ENCODE results near the gene GALNT2.

The GALNT2 gene

GRCh38 chr1:230286166-230286889, 219.3 kb downstream of the GALNT2 start:
- no peak for DNase-seq

GRCh38 chr1:230286890-230287269, 219.8 kb downstream of the GALNT2 start:
- no peak for DNase-seq

GRCh38 chr1:230287674-230288315, 220.8 kb downstream of the GALNT2 start:
- no peak for DNase-seq

GRCh38 chr1:230288641-230289349, 221.8 kb downstream of the GALNT2 start:
- DNase-seq = no peak

GRCh38 chr1:230289350-230289644, 222.3 kb downstream of the GALNT2 start:
- no peak for DNase-seq

- no peak for DNase-seq
These were observed 224.9 kb downstream of the GALNT2 start for GRCh38 chr1:230291731-230292620.

GRCh38 chr1:230292689-230293389, 225.8 kb downstream of the GALNT2 start:
- DNase-seq = no peak

- DNase-seq = no peak
These were observed 226.3 kb downstream of the GALNT2 start for GRCh38 chr1:230293390-230293700.

- no peak for DNase-seq
These were observed 228.3 kb downstream of the GALNT2 start for GRCh38 chr1:230295367-230295766.

GRCh38 chr1:230299191-230300006, 232.4 kb downstream of the GALNT2 start:
- DNase-seq = no peak

- no peak for DNase-seq
These were observed 233.6 kb downstream of the GALNT2 start for GRCh38 chr1:230300322-230301301.

GRCh38 chr1:230301322-230301721, 234.3 kb downstream of the GALNT2 start:
- DNase-seq = no peak

- no peak for DNase-seq
These were observed 234.8 kb downstream of the GALNT2 start for GRCh38 chr1:230301822-230302221.

GRCh38 chr1:230303069-230303468, 236.0 kb downstream of the GALNT2 start:
- DNase-seq = no peak

GRCh38 chr1:230303822-230304221, 236.8 kb downstream of the GALNT2 start:
- DNase-seq = no peak

- no peak for DNase-seq
These were observed 239.1 kb downstream of the GALNT2 start for GRCh38 chr1:230306169-230306568.

- no peak for DNase-seq
These were observed 240.2 kb downstream of the GALNT2 start for GRCh38 chr1:230307213-230307612.

GRCh38 chr1:230308039-230308438, 241.0 kb downstream of the GALNT2 start:
- no peak for DNase-seq

GRCh38 chr1:230308821-230309220, 241.8 kb downstream of the GALNT2 start:
- DNase-seq = no peak

GRCh38 chr1:230309646-230310177, 242.7 kb downstream of the GALNT2 start:
- DNase-seq = no peak
